Esophagus squamous epithelium (tissue), 4 donors: ENCODE results near the gene KSR1.

Experiments
- CTCF ChIP-seq, 6 experiments: fragments of 450-650 bp in 4 of 6; fragments of 200-600 bp in 2 of 6; sonication (generic) in 2 of 6; IDR thresholded peaks; one replicate each; pipeline ENCODE4 v1.5.1; 2016 to 2019; ENCODE audit warnings: antibody characterized with exemption in 6 of 6, mild to moderate bottlenecking in 4 of 6, moderate library complexity in 4 of 6
- POLR2A ChIP-seq, 4 donors: fragments of 450-650 bp; IDR thresholded peaks; one replicate each; pipeline ENCODE4 v1.6.1; 2017; ENCODE audit warnings: antibody characterized with exemption in 4 of 4, mild to moderate bottlenecking in 4 of 4, moderate library complexity in 3 of 4

- TF ChIP-seq CTCF (IDR thresholded peaks at IDR 0.05) (no peak), POLR2A (IDR thresholded peaks at IDR 0.05) (no peak)
Observed at GRCh38 chr17:27624539-27624938, 168.3 kb downstream of the KSR1 start.
